GM12891 (cell line): Measurements from ENCODE around the gene KDM5A.

ENCODE experiments used
- POLR2A ChIP-seq: IDR thresholded peaks from 2 replicates; pipeline ENCODE4 v1.6.1; 2011; ENCODE audit warnings: low read depth, low read length, control low read depth
- POLR2AphosphoS5 ChIP-seq: IDR thresholded peaks from 2 replicates; pipeline ENCODE4 v1.6.1; 2011; ENCODE audit warnings: low read depth, low read length, control low read depth
- POU2F2 ChIP-seq: IDR thresholded peaks from 2 replicates; pipeline ENCODE4 v1.6.1; 2011; ENCODE audit warnings: low read depth, mild to moderate bottlenecking, control low read depth, low read length, moderate library complexity
- SPI1 ChIP-seq: IDR thresholded peaks from 2 replicates; pipeline ENCODE4 v1.6.1; 2011; ENCODE audit warnings: low read depth, low read length, control low read depth
- TAF1 ChIP-seq: IDR thresholded peaks from 2 replicates; pipeline ENCODE4 v1.6.1; 2011; ENCODE audit warnings: low read depth, low read length, control low read depth

DNA sequence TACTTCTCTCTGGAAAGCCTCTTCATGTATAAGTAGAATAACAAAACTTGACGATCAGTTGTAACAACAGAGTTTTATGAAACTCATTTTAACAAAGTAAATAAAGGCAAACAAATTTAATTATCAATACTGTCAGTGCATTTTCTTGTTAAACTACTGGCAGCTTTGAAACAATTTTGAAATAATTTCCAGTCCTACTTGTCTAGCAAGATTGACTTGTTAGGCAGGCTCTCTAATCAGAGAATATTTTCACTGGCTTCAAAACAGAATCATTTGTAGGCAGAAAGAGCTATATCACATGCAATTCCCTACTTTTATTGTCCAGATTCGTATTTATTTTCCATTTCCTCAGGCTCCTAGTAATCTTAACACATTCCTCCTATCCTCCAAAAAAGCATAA, 80.6 kb downstream of the KDM5A start:
- no peak for TF ChIP-seq POLR2A
- TF ChIP-seq POLR2AphosphoS5: no peak
- TF ChIP-seq POU2F2: no peak
- TF ChIP-seq SPI1: no peak
- TF ChIP-seq TAF1: no peak
